ENCODE data around the gene ABCA12.

Gene ABCA12

DNA sequence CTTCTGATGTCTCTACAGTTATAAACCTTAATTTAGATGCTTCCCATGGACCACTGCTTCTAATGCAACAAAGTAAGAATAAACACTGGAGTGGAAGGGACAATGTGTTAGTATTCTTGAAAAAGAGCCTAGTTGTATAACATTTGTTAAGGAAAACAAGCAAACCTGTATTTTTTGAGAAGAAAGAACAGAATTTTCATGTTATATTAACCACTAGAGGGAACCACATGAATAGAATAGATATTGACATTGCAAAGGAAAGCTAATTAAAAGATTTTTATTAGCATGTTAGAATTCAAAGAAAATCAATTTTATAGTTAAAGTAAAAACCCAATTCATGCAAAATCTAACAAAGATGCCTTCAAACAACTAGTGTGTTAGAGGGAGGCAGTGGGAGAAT lies 177.7 kb downstream of the ABCA12 start:
- DNase-seq (ENCODE audit: low read depth) = no peak

GRCh38 chr2:214946949-214947348 lies 191.5 kb downstream of the ABCA12 start:
- no peak for DNase-seq (ENCODE audit: low read depth)

GRCh38 chr2:214934006-214934405 lies 204.4 kb downstream of the ABCA12 start:
- DNase-seq (ENCODE audit: low read depth) = no peak

DNA sequence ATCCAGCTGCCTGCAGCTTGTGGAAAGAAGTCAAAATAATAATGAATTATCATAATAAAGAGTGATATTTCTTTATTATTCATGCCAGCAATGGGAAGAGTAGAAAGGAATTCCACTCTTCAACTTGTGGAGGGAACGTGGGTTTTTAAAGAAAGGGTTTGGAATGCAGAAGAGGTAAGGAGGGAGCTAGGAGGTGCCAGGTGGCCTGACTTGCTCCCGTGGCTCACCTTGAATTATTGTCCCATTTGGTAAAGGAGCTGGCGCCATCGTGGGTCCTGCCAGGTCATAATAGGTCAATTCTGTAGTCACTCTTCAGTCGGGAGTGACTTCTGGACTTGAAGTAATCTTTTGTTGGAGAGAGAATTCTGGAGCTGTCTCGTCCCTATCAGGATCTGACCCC lies 233.8 kb downstream of the ABCA12 start:
- no peak for DNase-seq (ENCODE audit: low read depth)

DNA sequence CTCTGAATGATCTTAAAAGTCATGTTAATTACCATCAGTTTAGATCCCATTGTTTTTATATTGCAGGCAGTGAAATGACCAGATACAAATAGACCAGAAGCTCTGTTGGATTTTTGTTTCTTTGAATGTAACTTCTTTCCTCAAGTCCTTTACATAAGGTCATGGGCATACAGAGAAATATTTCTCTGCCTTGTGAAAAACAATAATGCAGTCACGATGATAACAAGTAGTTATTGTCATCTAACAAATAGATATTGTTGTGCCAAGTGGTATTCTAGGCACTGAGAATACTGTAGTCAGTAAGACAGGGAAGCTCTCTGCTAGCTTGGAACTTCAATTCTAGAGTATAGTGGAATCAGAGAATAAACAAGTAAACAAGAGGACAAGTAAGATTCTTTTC lies 234.2 kb downstream of the ABCA12 start:
- DNase-seq (ENCODE audit: low read depth) = no peak

DNA sequence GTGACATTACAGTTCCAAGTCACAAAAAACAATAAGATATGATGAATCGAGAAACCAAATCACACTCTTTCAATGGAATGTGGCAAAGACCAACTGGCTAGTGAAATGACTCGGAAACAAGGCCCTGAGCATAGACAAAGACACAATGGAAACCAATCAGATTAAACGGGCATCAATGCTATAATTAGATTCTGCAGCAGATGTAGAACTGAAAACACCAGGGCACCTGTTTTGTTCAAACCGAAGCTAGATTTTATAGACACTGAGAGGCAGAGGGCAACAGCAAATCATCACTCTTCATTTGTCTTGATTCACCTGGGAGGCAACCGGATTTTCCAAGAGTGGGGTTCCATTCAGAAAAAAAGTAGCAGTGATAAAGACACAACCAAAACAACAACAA lies 236.1 kb downstream of the ABCA12 start:
- no peak for DNase-seq (ENCODE audit: low read depth)

- no peak for DNase-seq (ENCODE audit: low read depth)
These were observed 238.7 kb downstream of the ABCA12 start for GRCh38 chr2:214899751-214900150.

DNA sequence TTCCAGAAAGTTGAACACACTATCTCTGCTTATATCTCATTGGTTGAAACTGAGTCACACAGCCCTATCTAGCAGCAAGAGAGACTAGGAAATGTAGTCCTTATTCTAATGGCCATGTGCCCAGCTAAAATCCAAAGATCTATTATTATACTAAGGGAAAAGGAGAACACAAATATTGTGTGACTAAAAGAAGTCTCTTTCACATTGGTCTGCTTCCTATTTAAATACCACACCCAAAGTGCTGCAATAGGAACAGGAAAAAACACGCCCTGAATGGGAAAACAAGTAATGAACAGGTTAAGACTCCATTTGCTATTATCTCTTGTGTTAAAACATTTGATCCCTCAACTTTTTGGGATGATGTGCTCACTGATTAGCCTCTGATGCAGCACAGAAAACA lies 242.2 kb downstream of the ABCA12 start:
- DNase-seq (ENCODE audit: low read depth) = no peak

DNA sequence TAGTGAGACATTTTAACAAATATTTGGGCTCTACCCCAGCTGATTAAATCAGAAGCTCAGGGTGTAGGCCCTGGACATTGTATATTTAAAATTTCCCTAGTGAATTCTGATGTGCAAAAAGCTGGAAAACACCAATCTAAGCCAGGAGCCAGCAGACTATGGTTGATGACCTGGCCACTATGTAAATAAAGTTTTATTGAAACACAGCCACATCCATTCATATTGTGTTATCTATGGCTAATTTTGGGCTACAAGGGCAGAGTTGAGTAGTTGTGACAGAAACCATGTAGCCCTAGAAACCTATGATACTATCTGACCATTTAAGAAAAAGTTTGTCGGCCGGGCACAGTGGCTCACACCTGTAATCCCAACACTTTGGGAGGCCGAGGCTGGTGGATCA lies 243.0 kb downstream of the ABCA12 start:
- no peak for DNase-seq (ENCODE audit: low read depth)

DNA sequence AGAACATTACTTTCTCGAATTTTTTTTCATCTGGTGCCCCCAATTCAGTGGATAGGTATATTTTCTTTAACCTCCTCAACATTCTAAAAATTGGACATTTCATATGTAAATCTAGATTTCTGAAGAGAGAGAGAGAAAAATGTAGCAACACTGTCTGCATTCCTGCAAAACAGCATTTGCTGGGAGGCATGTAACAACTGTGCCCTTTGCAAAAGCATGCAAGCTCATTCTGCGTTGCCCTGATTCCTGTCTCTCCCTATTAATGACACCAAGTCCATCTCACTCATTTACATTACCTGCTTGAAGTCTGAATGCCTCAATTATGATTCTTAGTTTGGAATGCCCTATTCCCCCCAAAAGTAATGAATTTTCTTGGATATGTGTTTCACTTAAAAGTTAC lies 249.1 kb downstream of the ABCA12 start:
- no peak for DNase-seq (ENCODE audit: low read depth)

DNA sequence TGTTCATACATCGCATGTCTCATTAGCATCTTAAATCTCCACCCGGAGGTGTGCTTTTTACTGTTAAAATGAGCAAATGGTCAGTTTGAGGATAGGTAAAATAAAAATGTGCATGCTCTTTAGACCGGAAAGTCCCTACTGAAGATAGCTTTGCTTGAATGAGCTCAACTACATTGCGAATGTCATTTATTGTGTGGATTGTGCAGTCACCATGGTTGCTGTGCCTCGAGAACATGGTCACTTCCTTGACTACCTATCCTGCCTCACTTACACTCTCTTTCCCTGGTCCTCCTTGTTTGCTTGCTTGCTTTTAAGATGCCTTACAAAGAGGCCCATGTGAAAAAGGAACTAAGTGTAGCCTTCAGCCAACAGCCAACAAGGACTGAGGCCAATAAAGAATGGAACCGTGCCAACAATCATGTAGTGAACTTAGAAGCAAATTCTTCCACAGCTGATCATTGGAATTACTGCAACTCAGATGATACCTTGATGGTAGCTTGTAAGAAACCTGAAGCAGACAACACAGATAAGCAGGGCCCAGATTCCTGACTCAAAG lies 256.7 kb downstream of the ABCA12 start:
- DNase-seq (ENCODE audit: low read depth) = no peak

Measured in activated T-helper 1 cell treated with Interleukin-2 at 50 U/mL for 16 hours (primary cell).